HG03378 (cell line): Measurements from ENCODE around the gene ERCC4.

ENCODE experiments used
- ATAC-seq: cut with Tn5 transposase; IDR thresholded peaks from one replicate; pipeline ENCODE4 v1.9.1; 2021; ENCODE audit warnings: mild to moderate bottlenecking, moderate library complexity; ENCODE audit not compliant: unreplicated experiment

The ERCC4 gene

GRCh38 chr16:13909872-13910303 is 10.1 kb upstream of the ERCC4 start:
- ATAC-seq = no peak

DNA sequence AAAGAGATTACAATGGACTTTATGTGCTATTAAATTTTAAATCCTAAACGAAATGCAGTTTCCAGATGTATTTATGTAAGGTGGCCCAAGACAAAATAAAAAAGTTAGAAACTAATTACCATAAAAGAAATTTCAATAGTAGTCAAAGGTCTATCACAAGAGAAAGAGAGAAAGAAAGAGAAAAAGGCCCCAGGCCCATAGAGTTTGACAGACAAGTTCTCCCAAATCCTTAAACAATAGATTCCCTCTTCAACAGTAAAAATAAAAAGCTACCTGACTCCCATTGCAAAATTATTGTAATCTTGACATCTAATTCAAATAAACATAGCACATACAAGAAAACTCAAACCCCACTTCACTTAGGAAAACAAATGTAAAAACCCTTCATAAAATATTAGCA is 8.6 kb upstream of the ERCC4 start:
- ATAC-seq = no peak

GRCh38 chr16:13911871-13912270 is 8.1 kb upstream of the ERCC4 start:
- no peak for ATAC-seq

DNA sequence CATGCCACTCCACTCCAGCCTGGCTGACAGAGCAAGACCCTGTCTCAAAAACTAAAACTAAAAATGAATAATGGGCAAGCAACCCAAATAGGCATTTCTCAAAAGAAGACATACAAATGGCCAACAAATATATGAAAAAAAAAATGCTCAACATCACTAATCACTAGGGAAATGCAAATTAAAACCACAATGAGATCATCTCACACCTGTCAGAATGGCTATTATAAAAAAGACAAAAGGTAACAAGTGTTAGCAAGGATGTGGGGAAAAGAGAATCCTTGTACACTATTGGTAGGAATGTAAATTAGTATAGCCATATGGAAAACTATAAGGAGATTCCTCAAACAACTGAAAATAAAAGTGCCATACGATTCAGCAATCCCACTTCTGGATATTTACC is 7.1 kb upstream of the ERCC4 start:
- ATAC-seq = no peak

DNA sequence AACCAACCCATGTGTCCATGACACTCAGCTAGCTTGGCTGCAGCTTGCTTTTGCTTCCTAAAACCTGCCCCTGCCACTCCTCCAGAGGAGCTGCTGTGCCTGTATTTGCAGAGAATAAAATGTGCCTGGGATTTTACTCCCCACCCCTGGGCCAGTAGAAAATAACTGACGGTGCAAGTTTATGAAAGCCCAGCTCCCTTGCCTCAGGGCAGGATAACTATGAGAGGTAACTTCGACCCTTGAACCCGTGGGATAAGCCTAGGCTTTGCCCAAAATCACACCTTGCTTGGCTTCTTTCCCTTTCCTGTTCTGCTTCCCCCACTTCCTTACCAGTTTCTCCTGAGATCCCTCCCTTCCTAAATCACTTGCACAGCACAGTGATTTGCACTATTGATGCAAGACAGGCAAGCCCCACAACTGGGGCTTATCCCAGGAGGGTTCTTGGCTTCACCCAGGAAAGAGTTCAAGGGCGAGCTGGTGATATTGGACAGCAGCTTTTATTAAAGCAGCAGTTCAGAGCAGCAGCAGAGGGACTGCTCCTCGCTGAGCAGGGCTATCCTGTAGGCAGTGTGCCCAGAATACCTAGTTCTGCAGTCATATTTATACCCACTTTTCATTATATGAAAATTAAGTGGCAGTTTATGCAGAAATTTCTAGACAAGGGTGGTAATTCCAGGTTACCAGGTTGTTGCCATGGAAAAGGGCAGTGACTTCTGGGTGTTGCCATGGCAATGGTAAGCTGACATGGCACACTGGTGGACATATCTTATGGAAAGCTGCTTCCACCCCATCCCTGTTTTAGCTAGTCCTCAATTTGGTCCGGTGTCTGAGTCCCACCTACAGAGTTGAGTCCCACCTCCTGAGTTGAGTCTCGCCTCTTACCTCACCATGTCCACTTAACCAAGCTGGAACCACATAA is 6.3 kb upstream of the ERCC4 start:
- no peak for ATAC-seq

- no peak for ATAC-seq
These were observed 4.8 kb upstream of the ERCC4 start for GRCh38 chr16:13915033-13915635.

DNA sequence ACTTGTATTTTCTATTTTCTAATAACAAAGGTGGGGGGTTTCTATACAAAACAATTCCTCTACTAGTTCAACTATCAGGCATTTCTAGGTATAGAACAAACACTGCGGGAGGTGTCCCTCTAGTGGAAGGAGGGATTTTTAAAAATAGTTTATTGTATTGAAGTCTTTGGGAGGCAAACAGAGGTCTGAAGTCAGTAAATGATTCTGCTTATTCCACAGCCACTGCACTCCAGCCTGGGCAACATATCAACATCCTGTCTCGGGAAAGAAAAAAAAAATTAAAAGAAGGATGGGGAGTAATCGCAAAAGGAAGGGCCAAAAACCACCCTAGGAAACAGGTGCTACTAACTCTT is 648 bp upstream of the ERCC4 start:
- no peak for ATAC-seq

DNA sequence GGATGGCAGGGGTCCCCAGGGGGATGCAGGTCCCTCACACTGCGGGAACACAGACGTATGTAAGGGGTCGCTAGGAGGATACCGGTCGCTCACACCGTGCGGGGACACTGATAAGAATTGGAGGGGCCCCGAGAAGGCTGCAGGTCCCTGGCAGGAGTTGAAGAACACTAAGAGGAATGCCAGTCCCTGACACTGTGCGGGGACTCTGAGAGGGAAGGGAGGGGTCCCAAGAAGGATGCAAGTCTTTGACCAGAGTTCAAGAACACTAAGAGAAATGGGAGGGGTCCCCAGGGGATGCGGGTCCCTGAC is 510 bp downstream of the ERCC4 start:
- ATAC-seq = no peak

DNA sequence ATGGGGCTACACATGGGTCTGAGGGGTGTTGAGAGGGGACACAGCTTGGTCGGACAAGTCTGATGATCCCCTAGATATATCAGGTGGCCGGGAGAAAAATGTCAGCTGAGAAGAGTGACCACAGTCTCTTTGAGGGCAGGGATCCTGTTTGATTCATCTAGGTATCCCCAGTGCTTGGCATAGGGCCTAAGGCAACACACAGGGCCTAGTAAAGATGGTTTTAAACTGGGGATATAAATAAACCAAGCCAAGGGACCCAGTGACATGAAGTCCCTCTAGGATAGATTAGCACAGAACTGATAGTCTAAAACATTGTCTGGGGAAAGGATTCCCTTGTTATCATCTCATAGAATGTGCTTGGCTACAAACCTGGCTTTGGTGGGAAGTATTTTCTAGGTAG is 1.4 kb downstream of the ERCC4 start:
- no peak for ATAC-seq

GRCh38 chr16:13923703-13924298 is 3.8 kb downstream of the ERCC4 start:
- no peak for ATAC-seq

DNA sequence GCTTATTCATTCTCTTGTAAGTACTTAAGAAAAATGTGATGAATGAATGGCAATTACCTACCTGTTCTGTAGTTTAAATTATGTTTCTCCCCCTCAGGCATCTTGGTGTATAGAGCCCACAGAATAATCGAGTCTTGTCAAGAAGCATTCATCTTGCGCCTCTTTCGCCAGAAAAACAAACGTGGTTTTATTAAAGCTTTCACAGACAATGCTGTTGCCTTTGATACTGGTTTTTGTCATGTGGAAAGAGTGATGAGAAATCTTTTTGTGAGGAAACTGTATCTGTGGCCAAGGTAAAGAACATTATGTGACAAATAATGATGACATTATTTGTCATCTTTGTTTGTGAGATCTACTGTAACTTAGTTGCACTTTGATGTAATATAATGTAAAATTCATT is 6.5 kb downstream of the ERCC4 start:
- ATAC-seq = no peak

GRCh38 chr16:13926891-13927290 is 6.9 kb downstream of the ERCC4 start:
- no peak for ATAC-seq

DNA sequence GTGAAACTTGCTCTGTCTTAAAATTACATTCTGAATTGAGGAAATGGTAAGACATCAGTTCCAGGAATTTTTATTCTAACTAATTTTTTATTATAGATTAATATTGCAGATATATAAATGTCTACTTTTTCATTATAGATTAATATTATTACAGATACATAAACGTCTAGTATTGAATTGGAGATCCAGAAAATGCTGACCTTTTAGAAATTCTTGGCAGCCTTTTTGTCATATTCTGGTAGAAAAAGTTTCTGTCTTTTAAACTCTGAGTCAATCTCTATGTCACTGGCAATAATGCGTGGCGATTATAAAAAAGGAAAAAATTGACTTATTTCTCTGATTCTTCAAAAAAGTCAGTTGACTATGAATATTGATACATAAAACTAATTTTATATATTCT is 8.7 kb downstream of the ERCC4 start:
- ATAC-seq = no peak

GRCh38 chr16:13931845-13932244 is 11.9 kb downstream of the ERCC4 start:
- ATAC-seq = no peak

GRCh38 chr16:13935408-13935807 is 15.5 kb downstream of the ERCC4 start:
- ATAC-seq = no peak

DNA sequence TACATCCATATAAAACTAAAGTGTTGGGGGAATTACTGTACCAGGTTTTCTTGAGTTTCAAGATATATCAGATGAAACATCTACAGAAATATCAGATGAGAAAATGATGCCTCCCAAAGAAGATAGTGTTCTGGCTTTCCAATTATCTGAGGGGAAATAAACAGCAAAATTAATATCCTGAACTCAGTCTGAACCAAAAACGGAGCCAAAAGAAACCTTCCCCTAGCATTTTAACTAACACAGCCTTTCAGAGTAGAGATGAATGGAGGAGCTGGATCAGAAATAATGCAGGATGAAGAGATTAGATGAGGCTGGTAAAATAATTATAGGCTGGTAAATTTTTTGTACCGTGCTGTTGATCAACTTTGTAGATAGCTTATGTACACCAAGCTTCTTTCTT is 16.2 kb downstream of the ERCC4 start:
- no peak for ATAC-seq

GRCh38 chr16:13936596-13937081 is 16.7 kb downstream of the ERCC4 start:
- no peak for ATAC-seq

DNA sequence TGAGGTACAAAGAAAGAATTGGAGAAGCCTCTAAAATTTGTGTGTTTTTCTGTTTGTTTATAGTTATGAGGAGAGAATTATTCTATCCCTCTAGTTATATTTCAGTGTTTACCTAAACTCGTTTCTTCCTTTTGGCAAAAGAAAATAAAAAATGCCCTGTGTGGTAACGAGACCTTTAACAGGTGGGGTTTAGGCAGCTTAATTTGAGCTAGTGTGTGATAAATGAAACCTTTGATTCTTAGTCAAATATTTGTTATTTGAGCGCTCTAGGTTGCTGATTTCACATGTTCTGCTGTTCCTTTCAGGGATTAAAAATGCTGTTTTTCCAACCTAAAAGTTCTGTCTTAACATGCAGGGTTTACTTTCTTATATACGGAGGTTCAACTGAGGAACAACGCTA is 17.5 kb downstream of the ERCC4 start:
- no peak for ATAC-seq

DNA sequence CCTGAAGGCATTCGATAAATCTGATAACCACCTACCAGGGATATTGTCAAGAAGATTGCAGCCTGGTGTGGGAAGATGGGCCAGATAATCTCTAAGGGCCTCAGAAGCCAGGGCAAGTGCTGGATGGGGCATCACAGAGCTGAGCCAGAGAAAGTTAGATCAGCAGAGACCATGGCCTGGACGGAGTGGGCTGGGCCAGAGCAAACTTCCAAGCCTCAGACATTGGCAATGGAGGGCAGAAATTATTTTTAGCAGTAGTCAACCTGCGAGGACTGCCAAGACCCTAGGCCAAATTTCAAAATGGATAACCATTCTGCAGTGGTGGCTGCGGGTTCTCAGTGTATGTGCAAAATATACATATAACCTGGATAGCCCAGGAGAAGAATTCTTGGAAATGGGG is 18.5 kb downstream of the ERCC4 start:
- ATAC-seq = no peak

GRCh38 chr16:13939821-13940220 is 19.9 kb downstream of the ERCC4 start:
- no peak for ATAC-seq

DNA sequence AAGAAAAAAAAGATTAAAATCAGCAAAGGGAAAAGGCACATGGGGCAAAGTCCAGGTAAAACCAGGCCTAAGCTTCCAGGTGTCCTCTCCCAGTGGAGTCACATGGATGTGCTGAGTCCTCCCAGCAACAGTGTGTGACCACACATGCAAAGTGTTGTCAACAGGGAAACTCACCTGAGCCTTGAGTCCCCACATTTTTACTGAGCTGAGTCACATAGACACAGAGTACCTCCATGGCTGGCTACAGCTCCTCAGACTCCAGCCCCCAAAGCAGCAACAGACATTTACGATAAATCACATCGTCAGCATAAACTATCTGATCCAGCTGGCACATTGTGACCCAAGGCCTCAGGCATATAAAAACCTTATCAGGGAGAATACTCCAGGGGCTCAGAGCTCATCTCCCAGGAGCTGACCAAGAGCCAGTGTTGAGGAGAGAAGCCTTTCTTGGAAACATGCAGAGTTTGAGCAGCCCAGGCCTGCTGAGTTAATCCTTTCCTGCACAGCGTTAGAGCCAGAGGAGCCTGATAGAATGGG is 20.5 kb downstream of the ERCC4 start:
- ATAC-seq = no peak

- no peak for ATAC-seq
These were observed 24.9 kb downstream of the ERCC4 start for GRCh38 chr16:13944816-13945215.
